Mononuclear cell (primary cell): ENCODE measurements around the gene DMAP1. TPM values are rescaled to one million over a fixed set of nuclear protein-coding genes. Genes with fewer than 3 reads are reported as not detected.

Experiments
- total RNA-seq: library from RNA; depleted of rRNA; stranded (reverse); fragments of >200 nt; gene quantifications from one replicate; pipeline ENCODE4 v1.2.3, GENCODE V29; 2012

DMAP1 gene
- total RNA-seq, 1 donor = 16.9 TPM

Other genes starting within 250 kb of the DMAP1 start
- gene DPH2, start 243.5 kb upstream of the DMAP1 start, total RNA-seq = 6.7 TPM
- 73.1 TPM for gene ATP6V0B, start 238.5 kb upstream of the DMAP1 start, total RNA-seq
- 0.63 TPM for gene B4GALT2, start 234.3 kb upstream of the DMAP1 start, total RNA-seq
- gene CCDC24, start 221.9 kb upstream of the DMAP1 start, total RNA-seq = 0.42 TPM
- not detected for gene SLC6A9, start 182.0 kb upstream of the DMAP1 start, total RNA-seq
- gene KLF17, start 94.7 kb upstream of the DMAP1 start, total RNA-seq = not detected
- gene KLF18, start 71.8 kb upstream of the DMAP1 start, total RNA-seq = not detected
- 11.3 TPM for gene ERI3, start 141.8 kb downstream of the DMAP1 start, total RNA-seq
- gene RNF220, start 191.8 kb downstream of the DMAP1 start, total RNA-seq = 61.4 TPM